NT2/D1 (cell line): Measurements from ENCODE around the gene B3GNT3.

Experiments used
- SUZ12 ChIP-seq: IDR thresholded peaks from 2 replicates; pipeline ENCODE4 v1.6.1; 2011; ENCODE audit not compliant: insufficient read length, insufficient read depth; ENCODE audit errors: extremely low read depth
- YY1 ChIP-seq: IDR thresholded peaks from 2 replicates; pipeline ENCODE4 v1.6.1; 2011; ENCODE audit not compliant: insufficient read length, insufficient read depth
- ZNF274 ChIP-seq: IDR thresholded peaks from 2 replicates; pipeline ENCODE4 v1.6.1; 2011; ENCODE audit warnings: mild to moderate bottlenecking, low read depth, low read length

DNA sequence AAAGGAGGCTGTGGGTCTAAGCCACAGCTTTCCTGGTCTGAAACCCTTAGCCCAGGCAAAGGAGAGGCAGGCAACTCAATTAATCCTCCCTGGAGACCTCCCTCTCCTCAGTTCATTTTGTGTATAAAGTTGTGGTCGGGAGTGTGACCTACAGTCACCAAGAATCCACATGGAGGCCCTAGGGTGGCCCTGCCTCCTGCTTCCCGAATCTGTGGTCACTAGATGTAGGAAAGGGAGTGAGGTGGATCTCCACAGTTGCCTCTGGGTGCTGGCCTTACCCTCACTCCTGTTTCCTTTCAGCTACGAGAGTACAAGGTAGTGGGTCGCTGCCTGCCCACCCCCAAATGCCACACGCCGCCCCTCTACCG, 66.0 kb downstream of the B3GNT3 start:
- TF ChIP-seq YY1, result no peak
- TF ChIP-seq SUZ12, result no peak
- TF ChIP-seq ZNF274, result no peak
